ENCODE results near the gene FETUB. TPM values are rescaled to one million over a fixed set of nuclear protein-coding genes. Genes with fewer than 3 reads are reported as not detected.

FETUB gene
- total and polyA plus RNA-seq, 2 of the 4 experiments (the other 2 are of a cell fraction), result not detected

DNA sequence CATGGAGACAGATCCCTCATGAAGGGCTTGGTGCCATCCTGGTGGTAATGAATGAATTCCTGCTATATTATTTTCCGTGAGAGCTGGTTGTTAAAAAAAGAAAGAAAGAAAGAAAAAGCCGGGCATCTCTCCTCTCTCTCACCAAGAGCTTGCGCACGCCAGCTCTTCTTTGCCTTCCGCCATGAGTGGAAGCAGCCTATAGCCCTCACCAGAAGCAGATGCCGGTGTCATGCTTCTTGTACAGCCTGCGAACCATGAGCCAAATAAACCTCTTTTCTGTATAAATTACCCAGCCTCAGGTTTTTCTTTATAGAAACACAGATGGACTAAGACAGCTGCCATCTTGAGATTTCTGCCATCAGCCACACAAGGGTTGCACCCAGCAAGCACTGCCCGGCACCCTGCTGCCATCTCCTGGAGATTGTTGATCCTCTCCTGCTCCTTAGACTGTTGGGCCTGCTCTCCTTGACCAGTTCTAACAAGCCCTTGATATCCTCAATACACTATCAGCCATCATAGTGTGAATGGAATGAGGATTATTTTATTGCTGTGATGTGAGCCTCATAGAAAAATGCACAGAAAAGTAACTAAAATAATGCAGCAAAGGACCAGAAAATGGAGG, 30.8 kb upstream of the FETUB start:
- no peak overlapping the region for H4K8ac ChIP-seq (ENCODE audit: low read depth in 2 of 2, low read length in 2 of 2)
- H3K4ac ChIP-seq (ENCODE audit: low read depth, low read length), result no peak overlapping the region
- H2BK15ac ChIP-seq (ENCODE audit: low read depth, low read length), result no peak overlapping the region
- H2BK120ac ChIP-seq (ENCODE audit: low read depth, low read length), result no peak overlapping the region
- BruUV-seq (replicated peaks), result no TSS peak
- H2AK5ac ChIP-seq (ENCODE audit: low read depth, low read length), result no peak overlapping the region
- H2AK9ac ChIP-seq (replicated peaks; ENCODE audit: low read depth, low read length, poor library complexity), result no peak overlapping the region
- no peaks in the 10 kb centered on the region for H4K20me1 ChIP-seq (ENCODE audit: insufficient read depth, low read length)
- intact Hi-C loops (cut with micrococcal nuclease) (no loop called here), dilution Hi-C loops (cut with HindIII; ENCODE audit: low sequenced_read_pairs, unreplicated experiment) (no loop called here), in situ Hi-C loops (cut with MboI; ENCODE audit: low sequenced_read_pairs) (no loop called here)
- H3K18ac ChIP-seq (ENCODE audit: low read depth, low read length), result no peak overlapping the region
- no peaks in the 10 kb centered on the region for H3K9me3 ChIP-seq (ENCODE audit: control insufficient read depth, insufficient read depth, low read length)
- H2BK5ac ChIP-seq (ENCODE audit: low read depth, low read length, poor library complexity, severe bottlenecking), result no peak overlapping the region
- no peaks in the 10 kb centered on the region for H3K79me1 ChIP-seq (ENCODE audit: low read depth in 1 of 2, low read length in 2 of 2)
- ATAC-seq (ENCODE audit: low read depth) (no peak; the same call in 1 of the 2 replicates), DNase-seq (no peak)
- H2AFZ ChIP-seq (replicated peaks; ENCODE audit: low read length, poor library complexity), result no peak overlapping the region
- WGBS, 2 experiments (ENCODE audit: extremely low coverage in 2 of 2, insufficient read length in 1 of 2), result 88% methylated on average over 3 of the region's 8 CpGs; no CpG with 5 or more reads in 1 of the 2 experiments
- H4K91ac ChIP-seq (ENCODE audit: insufficient read depth, low read depth, low read length), result no peak overlapping the region
- TF ChIP-seq MXI1 (IDR thresholded peaks at IDR 0.05; ENCODE audit: borderline replicate concordance, low read depth, low read length) (no peak), SMC3 (IDR thresholded peaks at IDR 0.05; ENCODE audit: low read depth, low read length) (peak; percentile 4; the same call in 1 of the 2 replicates), RCOR1 (IDR thresholded peaks at IDR 0.05; ENCODE audit: insufficient replicate concordance, low read length) (no peak), NFE2L2 (IDR thresholded peaks at IDR 0.05; ENCODE audit: low read depth, low read length) (no peak), FOS (IDR thresholded peaks at IDR 0.05; ENCODE audit: low read depth, low read length) (no peak), RAD21 (IDR thresholded peaks at IDR 0.05; ENCODE audit: low read length) (0 out of 2 replicates have a peak, but pooled peaks have one; percentile 19), RFX5 (IDR thresholded peaks at IDR 0.05; ENCODE audit: low read depth, low read length) (no peak), MAZ (IDR thresholded peaks at IDR 0.05; ENCODE audit: borderline replicate concordance, low read depth, low read length) (no peak), BHLHE40 (IDR thresholded peaks at IDR 0.05; ENCODE audit: low read depth, low read length) (no peak)
- TF ChIP-seq, protein P1, sequence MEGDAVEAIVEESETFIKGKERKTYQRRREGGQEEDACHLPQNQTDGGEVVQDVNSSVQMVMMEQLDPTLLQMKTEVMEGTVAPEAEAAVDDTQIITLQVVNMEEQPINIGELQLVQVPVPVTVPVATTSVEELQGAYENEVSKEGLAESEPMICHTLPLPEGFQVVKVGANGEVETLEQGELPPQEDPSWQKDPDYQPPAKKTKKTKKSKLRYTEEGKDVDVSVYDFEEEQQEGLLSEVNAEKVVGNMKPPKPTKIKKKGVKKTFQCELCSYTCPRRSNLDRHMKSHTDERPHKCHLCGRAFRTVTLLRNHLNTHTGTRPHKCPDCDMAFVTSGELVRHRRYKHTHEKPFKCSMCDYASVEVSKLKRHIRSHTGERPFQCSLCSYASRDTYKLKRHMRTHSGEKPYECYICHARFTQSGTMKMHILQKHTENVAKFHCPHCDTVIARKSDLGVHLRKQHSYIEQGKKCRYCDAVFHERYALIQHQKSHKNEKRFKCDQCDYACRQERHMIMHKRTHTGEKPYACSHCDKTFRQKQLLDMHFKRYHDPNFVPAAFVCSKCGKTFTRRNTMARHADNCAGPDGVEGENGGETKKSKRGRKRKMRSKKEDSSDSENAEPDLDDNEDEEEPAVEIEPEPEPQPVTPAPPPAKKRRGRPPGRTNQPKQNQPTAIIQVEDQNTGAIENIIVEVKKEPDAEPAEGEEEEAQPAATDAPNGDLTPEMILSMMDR (conservative IDR thresholded peaks at IDR 0.05; ENCODE audit: low read depth, low read length), result peak; percentile 15; the same call in 1 of the 2 replicates
- TF ChIP-seq, protein P2, sequence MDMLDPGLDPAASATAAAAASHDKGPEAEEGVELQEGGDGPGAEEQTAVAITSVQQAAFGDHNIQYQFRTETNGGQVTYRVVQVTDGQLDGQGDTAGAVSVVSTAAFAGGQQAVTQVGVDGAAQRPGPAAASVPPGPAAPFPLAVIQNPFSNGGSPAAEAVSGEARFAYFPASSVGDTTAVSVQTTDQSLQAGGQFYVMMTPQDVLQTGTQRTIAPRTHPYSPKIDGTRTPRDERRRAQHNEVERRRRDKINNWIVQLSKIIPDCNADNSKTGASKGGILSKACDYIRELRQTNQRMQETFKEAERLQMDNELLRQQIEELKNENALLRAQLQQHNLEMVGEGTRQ (IDR thresholded peaks at IDR 0.05; ENCODE audit: low read depth, low read length), result no peak
- CTCF ChIA-PET, result interaction anchor here (1.2 to 2.1 kb wide), 2 partner anchors 8 to 42 kb away, joined by 3 to 5 read pairs; partner anchors contain the start of gene TBCCD1
- no peak overlapping the region for H3K56ac ChIP-seq (ENCODE audit: extremely low read depth, insufficient read depth, low read length)
- no peak overlapping the region for H3K9ac ChIP-seq (ENCODE audit: low read depth, low read length)
- no peak overlapping the region for H3K14ac ChIP-seq (replicated peaks; ENCODE audit: low read depth, low read length)
- H3K27me3 ChIP-seq (ENCODE audit: control insufficient read depth, insufficient read depth, low read length), result peaks cover 19% of the 10 kb centered on the region
- H3K23ac ChIP-seq (ENCODE audit: low read depth, low read length), result no peak overlapping the region
- H3K27ac ChIP-seq (ENCODE audit: insufficient read depth, low read length), result no peak overlapping the region
- H3K9me1 ChIP-seq (ENCODE audit: insufficient read depth, low read length), result no peaks in the 10 kb centered on the region
- no peak overlapping the region for H2BK20ac ChIP-seq (ENCODE audit: low read depth, low read length)
- no peak overlapping the region for H3K4me2 ChIP-seq (ENCODE audit: low read depth, low read length)
- H3K4me3 ChIP-seq (ENCODE audit: insufficient read depth, low read depth, low read length), result no peak overlapping the region
- H4K5ac ChIP-seq (ENCODE audit: low read depth, low read length), result no peak overlapping the region
- no peaks in the 10 kb centered on the region for H3K36me3 ChIP-seq (ENCODE audit: control insufficient read depth, insufficient read depth, low read length)
- POLR2A ChIA-PET (ENCODE audit: unreplicated experiment), result no interaction called here
- no peaks in the 10 kb centered on the region for H3K4me1 ChIP-seq (ENCODE audit: control insufficient read depth, insufficient read depth, low read length)

Measured in IMR-90 (cell line).